Epithelial cell of umbilical artery (primary cell): ENCODE measurements around the gene EIF5. TPM values are rescaled to one million over a fixed set of nuclear protein-coding genes. Genes with fewer than 3 reads are reported as not detected.

Source experiments
- total RNA-seq: library from RNA; depleted of rRNA; stranded (reverse); fragments of >200 nt; gene quantifications from 2 replicates; pipeline ENCODE4 v1.2.3, GENCODE V29; 2014

Gene EIF5
- 105 and 115 TPM in 2 replicates for total RNA-seq

DNA sequence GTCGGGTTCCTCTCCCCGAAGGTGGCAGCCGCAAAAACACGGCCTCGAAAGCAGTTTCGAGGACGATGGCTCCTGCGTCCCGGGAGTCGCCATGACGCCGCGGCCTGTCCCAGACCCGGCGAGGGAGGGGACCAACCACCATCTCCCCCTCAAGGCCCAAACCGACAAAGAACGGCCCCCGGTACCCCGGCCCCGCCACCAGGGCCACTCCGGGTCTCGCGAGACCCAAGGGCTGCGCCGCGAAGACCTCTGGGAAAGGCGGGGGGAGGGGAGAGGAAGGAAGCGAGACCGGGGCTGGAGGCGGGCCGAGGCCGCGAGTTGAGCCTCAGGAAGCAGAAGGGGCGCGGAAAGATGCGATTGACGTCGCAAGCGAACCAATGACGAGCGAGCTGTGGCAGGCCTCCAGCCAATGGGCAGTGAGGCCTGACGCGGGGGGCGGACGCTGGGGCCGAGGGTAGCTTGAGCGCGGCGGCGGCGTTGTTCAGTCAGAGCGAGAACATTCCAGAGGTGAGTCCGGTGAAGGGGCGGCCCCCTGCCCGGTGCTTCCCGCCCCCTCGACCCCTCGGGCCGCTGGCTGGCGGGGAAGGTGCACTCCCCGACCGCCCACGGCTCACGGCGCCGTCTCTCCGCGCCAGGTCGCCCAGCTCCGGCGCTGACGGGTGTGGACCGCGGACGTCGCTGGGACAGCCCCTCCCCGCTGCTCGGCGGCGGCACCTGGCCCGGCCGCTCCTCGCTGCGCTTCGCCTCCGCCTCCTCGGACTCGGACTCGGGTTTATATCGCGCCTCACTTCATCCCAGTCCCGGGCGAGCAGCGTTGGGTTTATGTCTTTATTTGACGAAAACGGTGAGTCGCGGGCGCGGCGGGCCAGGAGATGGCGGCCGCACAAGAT is at the start of gene EIF5:
Gene EIF5 (plus strand): TSS at position 484 of the 890 bp plus-strand sequence. CDS start 1,624 bp downstream, outside the sequence.

DNA sequence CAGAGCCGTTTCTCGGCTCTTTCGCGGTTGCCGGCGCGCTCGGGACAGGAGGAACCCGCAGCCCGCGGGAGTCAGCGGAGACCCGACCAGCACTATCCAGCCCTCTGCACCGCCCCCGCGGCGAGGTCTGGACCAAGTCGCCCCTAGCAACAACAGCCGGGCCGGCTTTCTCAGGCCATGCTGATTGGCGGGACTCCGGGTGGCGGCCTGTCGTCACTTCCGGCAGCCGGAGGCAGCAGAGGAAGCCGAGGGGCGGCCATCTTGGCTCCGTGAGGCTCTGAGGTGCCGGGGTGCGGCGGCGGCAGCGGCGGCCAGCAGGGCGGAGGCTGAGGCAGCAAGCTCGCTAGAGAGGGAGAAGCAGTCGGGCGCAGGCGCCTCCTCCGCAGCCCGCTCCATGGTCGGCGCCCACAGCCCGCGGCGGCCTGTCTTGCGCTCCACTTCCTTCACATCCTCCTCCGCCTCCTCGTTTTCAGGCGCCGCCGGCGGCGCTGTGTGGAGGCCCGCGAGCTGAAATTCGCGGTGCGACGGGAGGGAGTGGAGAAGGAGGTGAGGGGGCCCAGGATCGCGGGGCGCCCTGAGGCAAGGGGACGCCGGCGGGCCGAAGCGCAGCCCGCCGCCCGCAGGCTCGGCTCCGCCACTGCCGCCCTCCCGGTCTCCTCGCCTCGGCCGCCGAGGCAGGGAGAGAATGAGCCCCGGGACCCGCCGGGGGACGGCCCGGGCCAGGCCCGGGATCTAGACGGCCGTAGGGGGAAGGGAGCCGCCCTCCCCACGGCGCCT is 51.3 kb downstream of the EIF5 start, which contains the start of gene MARK3:
Gene MARK3 (plus strand): TSS at position 264 of the 777 bp plus-strand sequence. CDS start 615 bp downstream, outside the sequence.

Other genes with a start within 250 kb of the EIF5 start
- not detected in 2 replicates for gene EXOC3L4, start 239.5 kb upstream of the EIF5 start, total RNA-seq
- 24.0 and 35.7 TPM in 2 replicates for gene TNFAIP2, start 210.8 kb upstream of the EIF5 start, total RNA-seq
- gene MARK3, start 51.2 kb downstream of the EIF5 start, total RNA-seq: 62.7 and 77.2 TPM in 2 replicates
- gene CKB, start 188.6 kb downstream of the EIF5 start, total RNA-seq: 2.7 and 4.2 TPM in 2 replicates
- 6.5 and 7.5 TPM in 2 replicates for gene TRMT61A, start 195.0 kb downstream of the EIF5 start, total RNA-seq
- gene BAG5, start 228.4 kb downstream of the EIF5 start, total RNA-seq: 37.7 and 39.3 TPM in 2 replicates
- 23.1 and 32.1 TPM in 2 replicates for gene COA8, start 228.7 kb downstream of the EIF5 start, total RNA-seq